SK-N-SH (cell line): ENCODE measurements around the gene ATP2A1. TPM values are rescaled to one million over a fixed set of nuclear protein-coding genes. Genes with fewer than 3 reads are reported as not detected.
A peak's percentile ranks its signal among the peaks of the same experiment; 100 is the strongest.

ENCODE experiments used
- CTCF ChIA-PET: fragments of 300-600, 350-600 bp; formaldehyde crosslinking; extraction: SDS; loops from one replicate; lab custom pipeline; 2021; lab: Yijun Ruan, JAX
- POLR2A ChIA-PET: fragments of 350-600 bp; sonication (Branson Sonifier 250); formaldehyde crosslinking; extraction: SDS; loops from one replicate; lab custom pipeline; 2020; ENCODE audit warnings: antibody characterized with exemption, inconsistent platforms; lab: Yijun Ruan, JAX
- DNase-seq: peaks from one replicate; pipeline ENCODE4 v3.0.0; 2012
- H2AFZ ChIP-seq: fragments of 200-600 bp; sonication (generic); 2 replicates; pipeline ENCODE4 v1.8.1; 2016; ENCODE audit warnings: antibody characterized with exemption, mild to moderate bottlenecking, low read depth
- H3F3A ChIP-seq: fragments of 200-600 bp; sonication (generic); replicated peaks from 2 replicates; pipeline ENCODE3; 2016; ENCODE audit warnings: antibody characterized with exemption, mild to moderate bottlenecking; ENCODE audit not compliant: insufficient read depth
- H3K27ac ChIP-seq, 2 experiments: fragments of 200-500 bp in 1 of 2; fragments of 200-600 bp in 1 of 2; sonication (Bioruptor generic) in 1 of 2; sonication (generic), shearing (Covaris generic) in 1 of 2; 2 replicates each; pipeline versions ENCODE4 v1.5.1 to v1.6.1; 2014 to 2016; ENCODE audit warnings: low read depth in 2 of 2, inconsistent platforms in 1 of 2, low read length in 1 of 2, mild to moderate bottlenecking in 1 of 2, mixed read lengths in 1 of 2
- H3K27me3 ChIP-seq: fragments of 200-600 bp; sonication (generic), shearing (Covaris generic); 2 replicates; pipeline ENCODE4 v1.6.1; 2016; ENCODE audit warnings: mixed run types; ENCODE audit not compliant: insufficient read depth
- H3K36me3 ChIP-seq, 2 experiments: fragments of 200-500 bp in 1 of 2; fragments of 200-600 bp in 1 of 2; sonication (Bioruptor generic) in 1 of 2; sonication (generic) in 1 of 2; replicated peaks in 1 of 2; 2 replicates each; pipeline versions ENCODE3 to v1.5.1; 2014 to 2016; ENCODE audit warnings: low read length in 1 of 2, mild to moderate bottlenecking in 1 of 2; ENCODE audit not compliant: insufficient read depth in 2 of 2, control insufficient read depth in 1 of 2
- H3K4me1 ChIP-seq, 2 experiments: fragments of 200-500 bp in 1 of 2; fragments of 200-600 bp in 1 of 2; sonication (Bioruptor generic) in 1 of 2; sonication (generic), shearing (Covaris generic) in 1 of 2; 2 replicates each; pipeline versions ENCODE4 v1.5.1 to v1.6.1; 2014 to 2016; ENCODE audit warnings: low read depth in 1 of 2, low read length in 1 of 2, mixed run types in 1 of 2; ENCODE audit not compliant: insufficient read depth in 2 of 2, control insufficient read depth in 1 of 2
- H3K4me2 ChIP-seq: fragments of 200-600 bp; sonication (generic), shearing (Covaris generic); 2 replicates; pipeline ENCODE4 v1.6.1; 2017; ENCODE audit warnings: mixed run types
- H3K4me3 ChIP-seq, 2 experiments: fragments of 200-500 bp in 1 of 2; fragments of 200-600 bp in 1 of 2; sonication (Bioruptor generic) in 1 of 2; sonication (generic), shearing (Covaris generic) in 1 of 2; 2 replicates each; pipeline versions ENCODE4 v1.5.1 to v1.8.1; 2014 to 2016; ENCODE audit warnings: low read depth in 2 of 2, inconsistent platforms in 1 of 2, low read length in 1 of 2, mild to moderate bottlenecking in 1 of 2, mixed read lengths in 1 of 2, moderate library complexity in 1 of 2
- H3K79me2 ChIP-seq: fragments of 200-600 bp; sonication (generic); 2 replicates; pipeline ENCODE4 v1.8.1; 2017; ENCODE audit warnings: mild to moderate bottlenecking; ENCODE audit not compliant: insufficient read depth
- H3K9ac ChIP-seq: fragments of 200-600 bp; sonication (generic); 2 replicates; pipeline ENCODE4 v1.6.1; 2017; ENCODE audit warnings: mixed run types
- H3K9me2 ChIP-seq: fragments of 200-600 bp; sonication (generic); 2 replicates; pipeline ENCODE4 v1.6.1; 2017; ENCODE audit warnings: mixed run types
- H3K9me3 ChIP-seq: fragments of 200-600 bp; sonication (generic); 2 replicates; pipeline ENCODE4 v1.6.1; 2017; ENCODE audit warnings: mixed run types, mild to moderate bottlenecking, moderate library complexity
- H4K20me1 ChIP-seq: fragments of 200-600 bp; sonication (generic); 2 replicates; pipeline ENCODE4 v1.6.1; 2017; ENCODE audit warnings: mild to moderate bottlenecking, mixed run types; ENCODE audit not compliant: insufficient read depth
- CHD2 ChIP-seq: fragments of 150-350 bp; IDR thresholded peaks from 2 replicates; pipeline ENCODE4 v1.6.1; 2018; ENCODE audit warnings: low read length; ENCODE audit not compliant: partially characterized antibody
- EP300 ChIP-seq, 2 experiments: IDR thresholded peaks; 2 replicates each; pipeline versions ENCODE4 v1.4.0 to v1.6.1; 2012; ENCODE audit warnings: borderline replicate concordance in 1 of 2, low read depth in 1 of 2, low read length in 1 of 2
- FOSL2 ChIP-seq: IDR thresholded peaks from 2 replicates; pipeline ENCODE4 v1.4.0; 2012; ENCODE audit warnings: low read depth, mild to moderate bottlenecking, moderate library complexity, borderline replicate concordance
- GATA2 ChIP-seq: sonication (generic); formaldehyde crosslinking; IDR thresholded peaks from 2 replicates; pipeline ENCODE4 v1.5.0; 2020; ENCODE audit warnings: mild to moderate bottlenecking, missing genetic modification reagents
- IRF3 ChIP-seq: fragments of 150-350 bp; IDR thresholded peaks from 2 replicates; pipeline ENCODE4 v1.6.1; 2016; ENCODE audit warnings: mild to moderate bottlenecking, low read depth, low read length
- JUND ChIP-seq: IDR thresholded peaks from 2 replicates; pipeline ENCODE4 v1.4.0; 2012
- MEF2A ChIP-seq: IDR thresholded peaks from 2 replicates; pipeline ENCODE4 v1.4.0; 2012; ENCODE audit warnings: low read depth, borderline replicate concordance
- NFIC ChIP-seq: IDR thresholded peaks from 2 replicates; pipeline ENCODE4 v1.4.0; 2012; ENCODE audit warnings: borderline replicate concordance
- NRF1 ChIP-seq: IDR thresholded peaks from 2 replicates; pipeline ENCODE4 v1.6.1; 2012; ENCODE audit warnings: low read depth, mild to moderate bottlenecking, low read length
- POLR2AphosphoS5 ChIP-seq: IDR thresholded peaks from 2 replicates; pipeline ENCODE4 v1.6.1; 2012; ENCODE audit warnings: low read depth, low read length
- RAD21 ChIP-seq: IDR thresholded peaks from 2 replicates; pipeline ENCODE4 v1.6.1; 2012; ENCODE audit warnings: mild to moderate bottlenecking, low read length
- TAF1 ChIP-seq: IDR thresholded peaks from 2 replicates; pipeline ENCODE4 v1.6.1; 2012; ENCODE audit warnings: low read depth, mild to moderate bottlenecking, low read length, moderate library complexity, borderline replicate concordance
- TCF12 ChIP-seq: IDR thresholded peaks from 2 replicates; pipeline ENCODE4 v1.4.0; 2012
- TEAD4 ChIP-seq: IDR thresholded peaks from 2 replicates; pipeline ENCODE4 v1.4.0; 2012; ENCODE audit warnings: mild to moderate bottlenecking, borderline replicate concordance; ENCODE audit not compliant: insufficient read depth
- USF1 ChIP-seq: IDR thresholded peaks from 2 replicates; pipeline ENCODE4 v1.4.0; 2012; ENCODE audit warnings: low read depth, borderline replicate concordance
- ZBTB33 ChIP-seq: IDR thresholded peaks from 2 replicates; pipeline ENCODE4 v1.4.0; 2012; ENCODE audit warnings: low read depth, borderline replicate concordance
- WGBS: methylation state at CpG from one replicate; pipeline ENCODE4 v1.1.6; 2017; ENCODE audit warnings: low lambda C conversion rate; 5-methylcytosine and 5-hydroxymethylcytosine counted together
- polyA plus RNA-seq, 3 experiments: library from polyadenylated mRNA; depleted of rRNA; stranded (reverse); fragments of >200 nt; gene quantifications; 2 replicates each; pipeline ENCODE4 v1.2.3, GENCODE V29; 2012
- TF ChIP-seq, protein P1 (sequence below): fragments of 200-600 bp; sonication (generic); IDR thresholded peaks from 2 replicates; pipeline ENCODE4 v1.6.1; 2017; ENCODE audit warnings: antibody characterized with exemption, mild to moderate bottlenecking, moderate library complexity
- TF ChIP-seq, protein P2 (sequence below): IDR thresholded peaks from 2 replicates; pipeline ENCODE4 v1.6.1; 2012; ENCODE audit warnings: mild to moderate bottlenecking, low read depth, low read length, moderate library complexity

Gene ATP2A1
- polyA plus RNA-seq, 1 of the 3 experiments (the other 2 are of a cell fraction): 3.0 TPM

- 0 out of 2 replicates have a peak, but pooled peaks cover 5% of the 10 kb centered on the region for H4K20me1 ChIP-seq
- POLR2A ChIA-PET: interaction anchor here (0.9 to 1.1 kb wide), 2 partner anchors 13 to 42 kb away, joined by 3 to 4 read pairs; no protein-coding TSS in a partner anchor
- TF ChIP-seq USF1 (no peak), FOSL2 (no peak), POLR2AphosphoS5 (no peak), TAF1 (no peak), TEAD4 (no peak), CHD2 (no peak), NRF1 (no peak), NFIC (no peak), RAD21 (no peak), ZBTB33 (no peak), MEF2A (no peak), IRF3 (no peak), TCF12 (no peak), GATA2 (no peak), EP300 (IDR thresholded peaks at IDR 0.05; ENCODE audit: borderline replicate concordance in 1 of 2, low read depth in 1 of 2, low read length in 1 of 2) (no peak), JUND (no peak)
- TF ChIP-seq, protein P1, sequence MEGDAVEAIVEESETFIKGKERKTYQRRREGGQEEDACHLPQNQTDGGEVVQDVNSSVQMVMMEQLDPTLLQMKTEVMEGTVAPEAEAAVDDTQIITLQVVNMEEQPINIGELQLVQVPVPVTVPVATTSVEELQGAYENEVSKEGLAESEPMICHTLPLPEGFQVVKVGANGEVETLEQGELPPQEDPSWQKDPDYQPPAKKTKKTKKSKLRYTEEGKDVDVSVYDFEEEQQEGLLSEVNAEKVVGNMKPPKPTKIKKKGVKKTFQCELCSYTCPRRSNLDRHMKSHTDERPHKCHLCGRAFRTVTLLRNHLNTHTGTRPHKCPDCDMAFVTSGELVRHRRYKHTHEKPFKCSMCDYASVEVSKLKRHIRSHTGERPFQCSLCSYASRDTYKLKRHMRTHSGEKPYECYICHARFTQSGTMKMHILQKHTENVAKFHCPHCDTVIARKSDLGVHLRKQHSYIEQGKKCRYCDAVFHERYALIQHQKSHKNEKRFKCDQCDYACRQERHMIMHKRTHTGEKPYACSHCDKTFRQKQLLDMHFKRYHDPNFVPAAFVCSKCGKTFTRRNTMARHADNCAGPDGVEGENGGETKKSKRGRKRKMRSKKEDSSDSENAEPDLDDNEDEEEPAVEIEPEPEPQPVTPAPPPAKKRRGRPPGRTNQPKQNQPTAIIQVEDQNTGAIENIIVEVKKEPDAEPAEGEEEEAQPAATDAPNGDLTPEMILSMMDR: no peak
- TF ChIP-seq, protein P2, sequence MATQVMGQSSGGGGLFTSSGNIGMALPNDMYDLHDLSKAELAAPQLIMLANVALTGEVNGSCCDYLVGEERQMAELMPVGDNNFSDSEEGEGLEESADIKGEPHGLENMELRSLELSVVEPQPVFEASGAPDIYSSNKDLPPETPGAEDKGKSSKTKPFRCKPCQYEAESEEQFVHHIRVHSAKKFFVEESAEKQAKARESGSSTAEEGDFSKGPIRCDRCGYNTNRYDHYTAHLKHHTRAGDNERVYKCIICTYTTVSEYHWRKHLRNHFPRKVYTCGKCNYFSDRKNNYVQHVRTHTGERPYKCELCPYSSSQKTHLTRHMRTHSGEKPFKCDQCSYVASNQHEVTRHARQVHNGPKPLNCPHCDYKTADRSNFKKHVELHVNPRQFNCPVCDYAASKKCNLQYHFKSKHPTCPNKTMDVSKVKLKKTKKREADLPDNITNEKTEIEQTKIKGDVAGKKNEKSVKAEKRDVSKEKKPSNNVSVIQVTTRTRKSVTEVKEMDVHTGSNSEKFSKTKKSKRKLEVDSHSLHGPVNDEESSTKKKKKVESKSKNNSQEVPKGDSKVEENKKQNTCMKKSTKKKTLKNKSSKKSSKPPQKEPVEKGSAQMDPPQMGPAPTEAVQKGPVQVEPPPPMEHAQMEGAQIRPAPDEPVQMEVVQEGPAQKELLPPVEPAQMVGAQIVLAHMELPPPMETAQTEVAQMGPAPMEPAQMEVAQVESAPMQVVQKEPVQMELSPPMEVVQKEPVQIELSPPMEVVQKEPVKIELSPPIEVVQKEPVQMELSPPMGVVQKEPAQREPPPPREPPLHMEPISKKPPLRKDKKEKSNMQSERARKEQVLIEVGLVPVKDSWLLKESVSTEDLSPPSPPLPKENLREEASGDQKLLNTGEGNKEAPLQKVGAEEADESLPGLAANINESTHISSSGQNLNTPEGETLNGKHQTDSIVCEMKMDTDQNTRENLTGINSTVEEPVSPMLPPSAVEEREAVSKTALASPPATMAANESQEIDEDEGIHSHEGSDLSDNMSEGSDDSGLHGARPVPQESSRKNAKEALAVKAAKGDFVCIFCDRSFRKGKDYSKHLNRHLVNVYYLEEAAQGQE: no peak
- peak overlapping the region; percentile 100; the same call in 1 of the 2 replicates for H3K4me2 ChIP-seq
- no peak overlapping the region for H2AFZ ChIP-seq
- peaks cover 12 to 31% of the 10 kb centered on the region in 2 experiments for H3K36me3 ChIP-seq
- H3K4me1 ChIP-seq: peaks cover 13 to 14% of the 10 kb centered on the region in 2 experiments; a peak in 3 of 4 replicates
- CTCF ChIA-PET: interaction anchor here (0.6 to 5.2 kb wide), 5 partner anchors 8 to 79 kb away, joined by 3 to 35 read pairs (median 6); partner anchors contain the start of gene TUFM
- H3F3A ChIP-seq: no peaks in the 10 kb centered on the region
- H3K9me3 ChIP-seq: no peaks in the 10 kb centered on the region
- no peaks in the 10 kb centered on the region for H3K27me3 ChIP-seq
- no peak for DNase-seq
- whole genome bisulfite sequencing: 93% methylated on average over 26 of the region's 32 CpGs
- H3K4me3 ChIP-seq: no peak overlapping the region
- H3K79me2 ChIP-seq: peaks cover 54% of the 10 kb centered on the region
- H3K9me2 ChIP-seq: no peaks in the 10 kb centered on the region
- no peak overlapping the region; the same call in 1 of the 2 replicates for H3K9ac ChIP-seq
- no peak overlapping the region for H3K27ac ChIP-seq
Observed at GRCh38 chr16:28865722-28866453, 12.4 kb upstream of the ATP2A1 start.
